Heart right ventricle (tissue), 16 donors: ENCODE data around the gene HSBP1L1. TPM values are rescaled to one million over a fixed set of nuclear protein-coding genes. Genes with fewer than 3 reads are reported as not detected.

Experiments used
- ATAC-seq, 8 donors: fragments of 200-7000 bp; cut with Tn5 transposase; one replicate each; pipeline ENCODE4 v1.9.1; 2020; ENCODE audit warnings: mild to moderate bottlenecking in 8 of 8, moderate library complexity in 8 of 8, moderate number of reproducible peaks in 1 of 8
- DNase-seq, 2 donors: peaks; one replicate each; pipeline ENCODE4 v3.0.0-alpha.2; 2020
- H3K27ac ChIP-seq, 10 donors: fragments of 200-600 bp; sonication (generic) in 2 of 10; one replicate each; pipeline versions ENCODE4 v1.5.0 to v1.8.0; 2020 to 2022; ENCODE audit warnings: mild to moderate bottlenecking in 3 of 10
- H3K27me3 ChIP-seq, 7 donors: fragments of 200-600 bp; one replicate each; pipeline ENCODE4 v1.8.0; 2021 to 2022; ENCODE audit warnings: mild to moderate bottlenecking in 2 of 7
- H3K36me3 ChIP-seq, 9 donors: fragments of 200-600 bp; sonication (generic) in 1 of 9; one replicate each; pipeline versions ENCODE4 v1.5.0 to v1.8.0; 2020 to 2022; ENCODE audit warnings: mild to moderate bottlenecking in 2 of 9
- H3K4me1 ChIP-seq, 9 donors: fragments of 200-600 bp; sonication (generic) in 1 of 9; one replicate each; pipeline versions ENCODE4 v1.5.0 to v1.8.0; 2020 to 2022; ENCODE audit warnings: mild to moderate bottlenecking in 4 of 9
- H3K4me3 ChIP-seq, 10 donors: fragments of 200-600 bp; sonication (generic) in 2 of 10; one replicate each; pipeline versions ENCODE4 v1.5.0 to v1.8.0; 2020 to 2022; ENCODE audit warnings: mild to moderate bottlenecking in 7 of 10, moderate library complexity in 2 of 10
- H3K9me3 ChIP-seq, 11 donors: fragments of 200-600 bp in 10 of 11; sonication (generic) in 2 of 11; one replicate each; pipeline versions ENCODE4 v1.5.0 to v1.8.0; 2013 to 2022; ENCODE audit warnings: mild to moderate bottlenecking in 2 of 11, control low read depth in 1 of 11, moderate library complexity in 1 of 11
- CTCF ChIP-seq, 9 donors: fragments of 200-600 bp; sonication (generic) in 2 of 9; IDR thresholded peaks; one replicate each; pipeline versions ENCODE4 v1.5.0 to v1.8.0; 2021 to 2022; ENCODE audit warnings: antibody characterized with exemption in 9 of 9, mild to moderate bottlenecking in 5 of 9, moderate library complexity in 1 of 9
- WGBS, 2 donors: extraction: QIAGEN DNeasy Blood & Tissue Kit; methylation state at CpG; one replicate each; pipeline ENCODE4 v1.1.7; 2013; ENCODE audit warnings: inconsistent platforms in 1 of 2; 5-methylcytosine and 5-hydroxymethylcytosine counted together
- intact Hi-C, 10 donors: fragments of 100-400 bp; cut with DNase I; formaldehyde crosslinking; loops; one replicate each; pipeline versions ENCODE4 v1.11.1 to v1.14.2; 2022
- polyA plus RNA-seq, 2 donors: library from polyadenylated mRNA; stranded (reverse); fragments of 200-250 nt; gene quantifications; one replicate each; pipeline ENCODE4 v1.2.3, GENCODE V29; 2013
- total RNA-seq, 10 donors: library from RNA; stranded (reverse); fragmentation: NEBNext Ultra II Directional in 3 of 10; extraction: Animal tissue kit (Norgen Biotek cat#: 25700) in 3 of 10; gene quantifications; one replicate each; pipeline versions ENCODE4 v1.2.1 to v1.2.4, GENCODE V29; 2021 to 2023
- donor health status: Arrhythmogenic right ventricular cardiomyopathy.
- donor health status: ischemic (EF 13 %, LVEDD 7.1; RV severe dilation, severe dysfunction).
- donor health status: healthy with polysubstance abuse.
- donor health status: DM: no; HTN: yes; CAD: no.
- donor health status: DM: no; HTN: no; CAD: no.
- donor health status: ischemic (EF 25% LVEDD 6.9; RV normal size, moderate dysfunction).
- donor health status: ischemic (EF 25% LVEDD 5.7; RV mildly dilated, moderate dysfunction).
- donor health status: healthy.
- donor health status: DM: yes; HTN: yes; CAD: no.
- donor health status: Ischemic cardiomyopathy.
- donor health status: ischemic (EF 35%, LVEDD 5.7; RV mildly dilated, moderate dysfunction).
- donor health status: nonischemic (EF 11% LVEDD 7.7; RV severe dilation, severe dysfunction).
- donor health status: DM: yes; HTN: yes; CAD: no.
- donor health status: PGD.
- donor health status: ischemic (EF 29% LVEDD 5.4; RV normal size, mild dysfunction).
- donor health status: nonischemic (EF 23%, LVEDD 6.1; RV moderate dilation, normal function).

Gene HSBP1L1
- total and polyA plus RNA-seq, 12 donors = 3.8 to 56.5 (median 6.4) TPM

GRCh38 chr18:79944126-79944731 is 20.2 kb upstream of the HSBP1L1 start:
- Histone ChIP-seq H3K4me1 (peaks cover 12 to 84% (median 48%) of the 10 kb centered on the region in 9 donors), H3K27ac (no peak overlapping the region), H3K27me3 (no peaks in the 10 kb centered on the region), H3K4me3 (no peak overlapping the region), H3K9me3 (no peaks in the 10 kb centered on the region), H3K36me3 (peaks cover 0 to 71% (median 18%) of the 10 kb centered on the region in 9 donors)
- DNase-seq (no peak), ATAC-seq (peak in 4 of 8 donors; percentile 5 to 21 (median 20))
- 65 to 66% methylated on average over 11 of the region's 11 CpGs for WGBS, 2 donors
- TF ChIP-seq CTCF (IDR thresholded peaks at IDR 0.05) = no peak
- intact Hi-C loops = loop anchor here in 1 of 10 donors (10.0 kb wide), 1 partner anchor 91 kb away; the partner anchor contains the start of gene RBFA

GRCh38 chr18:79944746-79945117 is 19.7 kb upstream of the HSBP1L1 start:
- no peak for DNase-seq
- H3K27ac ChIP-seq = no peak overlapping the region
- ATAC-seq = no peak
- intact Hi-C loops = loop anchor here in 1 of 10 donors (10.0 kb wide), 1 partner anchor 90 kb away; the partner anchor contains the start of gene RBFA
- no peak for TF ChIP-seq CTCF (IDR thresholded peaks at IDR 0.05)
- peaks cover 10 to 86% (median 52%) of the 10 kb centered on the region in 9 donors for H3K4me1 ChIP-seq
- peaks cover 0 to 70% (median 18%) of the 10 kb centered on the region in 9 donors for H3K36me3 ChIP-seq
- no peaks in the 10 kb centered on the region for H3K9me3 ChIP-seq
- 74 to 86% methylated on average over 3 of the region's 3 CpGs for WGBS, 2 donors
- no peak overlapping the region for H3K4me3 ChIP-seq
- H3K27me3 ChIP-seq = no peaks in the 10 kb centered on the region

- no peaks in the 10 kb centered on the region for H3K27me3 ChIP-seq
- H3K4me1 ChIP-seq = peaks cover 10 to 93% (median 57%) of the 10 kb centered on the region in 9 donors
- no peaks in the 10 kb centered on the region for H3K9me3 ChIP-seq
- TF ChIP-seq CTCF (IDR thresholded peaks at IDR 0.05) = no peak
- 71 to 74% methylated on average over 17 of the region's 17 CpGs for WGBS, 2 donors
- DNase-seq (no peak), ATAC-seq (peak in 1 of 8 donors; percentile 26)
- H3K27ac ChIP-seq = no peak overlapping the region
- H3K36me3 ChIP-seq = peaks cover 0 to 63% (median 18%) of the 10 kb centered on the region in 9 donors
- no peak overlapping the region for H3K4me3 ChIP-seq
- intact Hi-C loops = loop anchor here in 1 of 10 donors (10.0 kb wide), 1 partner anchor 89 kb away; the partner anchor contains the start of gene RBFA
These were observed 19.1 kb upstream of the HSBP1L1 start for GRCh38 chr18:79945118-79946042.

GRCh38 chr18:79947054-79947755 is 17.2 kb upstream of the HSBP1L1 start:
- Histone ChIP-seq H3K36me3 (peaks cover 0 to 45% (median 11%) of the 10 kb centered on the region in 9 donors), H3K27me3 (no peaks in the 10 kb centered on the region), H3K9me3 (no peaks in the 10 kb centered on the region), H3K4me3 (no peak overlapping the region), H3K27ac (peak overlapping the region in 1 of 10 donors; percentile 6), H3K4me1 (peaks cover 10 to 82% (median 64%) of the 10 kb centered on the region in 9 donors)
- TF ChIP-seq CTCF (IDR thresholded peaks at IDR 0.05) = no peak
- no peak for ATAC-seq
- DNase-seq = no peak
- WGBS, 2 donors = 91 to 95% methylated on average over 14 of the region's 14 CpGs
- intact Hi-C loops = loop anchor here in 1 of 10 donors (10.0 kb wide), 1 partner anchor 88 kb away; the partner anchor contains the start of gene RBFA
